ENCODE measurements around the gene GABBR2. TPM values are rescaled to one million over a fixed set of nuclear protein-coding genes. Genes with fewer than 3 reads are reported as not detected.

Gene GABBR2
- total RNA-seq, 1 experiment from 2014 or later, result 6.3 TPM

DNA sequence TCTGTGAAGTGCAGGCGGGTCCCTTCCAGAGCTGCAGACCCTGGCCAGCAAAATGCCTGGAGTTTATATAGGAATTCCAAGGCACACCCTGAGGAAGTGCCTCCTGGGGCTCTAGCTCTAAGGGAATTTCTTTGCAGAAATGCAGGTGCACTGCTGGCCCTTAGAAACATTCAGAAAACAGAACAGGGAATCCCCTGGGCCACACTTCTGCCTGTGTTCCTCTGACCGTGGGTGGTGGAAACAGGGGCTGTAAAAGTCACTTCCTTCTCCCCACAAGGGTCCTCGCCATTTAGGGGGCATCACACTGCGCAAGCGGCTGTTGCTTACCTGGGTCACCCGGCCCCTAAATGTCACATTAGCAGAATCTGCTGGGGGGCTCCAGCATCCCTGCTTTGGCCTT lies 312.5 kb downstream of the GABBR2 start:
- no peaks in the 10 kb centered on the region for H3K36me3 ChIP-seq (ENCODE audit: control insufficient read depth, insufficient read depth, low read length)
- no peaks in the 10 kb centered on the region; the same call in 1 of the 2 replicates for H3K27me3 ChIP-seq (ENCODE audit: control insufficient read depth, insufficient read depth, low read length)
- H3K27ac ChIP-seq (ENCODE audit: low read length), result no peak overlapping the region
- H3K4me1 ChIP-seq (ENCODE audit: control insufficient read depth, insufficient read depth, low read length), result no peaks in the 10 kb centered on the region
- H3K9me3 ChIP-seq (ENCODE audit: control insufficient read depth, insufficient read depth, low read depth, low read length), result no peaks in the 10 kb centered on the region
- in situ Hi-C loops (cut with HindIII; ENCODE audit: low pct_unique_long_range_greater_than_20kb, low sequenced_read_pairs) (no loop called here), intact Hi-C loops (cut with micrococcal nuclease; ENCODE audit: unreplicated experiment) (no loop called here)
- TF ChIP-seq POLR2AphosphoS5 (IDR thresholded peaks at IDR 0.05; ENCODE audit: low read depth, low read length), result no peak
- TF ChIP-seq, protein P1, sequence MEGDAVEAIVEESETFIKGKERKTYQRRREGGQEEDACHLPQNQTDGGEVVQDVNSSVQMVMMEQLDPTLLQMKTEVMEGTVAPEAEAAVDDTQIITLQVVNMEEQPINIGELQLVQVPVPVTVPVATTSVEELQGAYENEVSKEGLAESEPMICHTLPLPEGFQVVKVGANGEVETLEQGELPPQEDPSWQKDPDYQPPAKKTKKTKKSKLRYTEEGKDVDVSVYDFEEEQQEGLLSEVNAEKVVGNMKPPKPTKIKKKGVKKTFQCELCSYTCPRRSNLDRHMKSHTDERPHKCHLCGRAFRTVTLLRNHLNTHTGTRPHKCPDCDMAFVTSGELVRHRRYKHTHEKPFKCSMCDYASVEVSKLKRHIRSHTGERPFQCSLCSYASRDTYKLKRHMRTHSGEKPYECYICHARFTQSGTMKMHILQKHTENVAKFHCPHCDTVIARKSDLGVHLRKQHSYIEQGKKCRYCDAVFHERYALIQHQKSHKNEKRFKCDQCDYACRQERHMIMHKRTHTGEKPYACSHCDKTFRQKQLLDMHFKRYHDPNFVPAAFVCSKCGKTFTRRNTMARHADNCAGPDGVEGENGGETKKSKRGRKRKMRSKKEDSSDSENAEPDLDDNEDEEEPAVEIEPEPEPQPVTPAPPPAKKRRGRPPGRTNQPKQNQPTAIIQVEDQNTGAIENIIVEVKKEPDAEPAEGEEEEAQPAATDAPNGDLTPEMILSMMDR (IDR thresholded peaks at IDR 0.05), result no peak
- TF ChIP-seq, protein P2, sequence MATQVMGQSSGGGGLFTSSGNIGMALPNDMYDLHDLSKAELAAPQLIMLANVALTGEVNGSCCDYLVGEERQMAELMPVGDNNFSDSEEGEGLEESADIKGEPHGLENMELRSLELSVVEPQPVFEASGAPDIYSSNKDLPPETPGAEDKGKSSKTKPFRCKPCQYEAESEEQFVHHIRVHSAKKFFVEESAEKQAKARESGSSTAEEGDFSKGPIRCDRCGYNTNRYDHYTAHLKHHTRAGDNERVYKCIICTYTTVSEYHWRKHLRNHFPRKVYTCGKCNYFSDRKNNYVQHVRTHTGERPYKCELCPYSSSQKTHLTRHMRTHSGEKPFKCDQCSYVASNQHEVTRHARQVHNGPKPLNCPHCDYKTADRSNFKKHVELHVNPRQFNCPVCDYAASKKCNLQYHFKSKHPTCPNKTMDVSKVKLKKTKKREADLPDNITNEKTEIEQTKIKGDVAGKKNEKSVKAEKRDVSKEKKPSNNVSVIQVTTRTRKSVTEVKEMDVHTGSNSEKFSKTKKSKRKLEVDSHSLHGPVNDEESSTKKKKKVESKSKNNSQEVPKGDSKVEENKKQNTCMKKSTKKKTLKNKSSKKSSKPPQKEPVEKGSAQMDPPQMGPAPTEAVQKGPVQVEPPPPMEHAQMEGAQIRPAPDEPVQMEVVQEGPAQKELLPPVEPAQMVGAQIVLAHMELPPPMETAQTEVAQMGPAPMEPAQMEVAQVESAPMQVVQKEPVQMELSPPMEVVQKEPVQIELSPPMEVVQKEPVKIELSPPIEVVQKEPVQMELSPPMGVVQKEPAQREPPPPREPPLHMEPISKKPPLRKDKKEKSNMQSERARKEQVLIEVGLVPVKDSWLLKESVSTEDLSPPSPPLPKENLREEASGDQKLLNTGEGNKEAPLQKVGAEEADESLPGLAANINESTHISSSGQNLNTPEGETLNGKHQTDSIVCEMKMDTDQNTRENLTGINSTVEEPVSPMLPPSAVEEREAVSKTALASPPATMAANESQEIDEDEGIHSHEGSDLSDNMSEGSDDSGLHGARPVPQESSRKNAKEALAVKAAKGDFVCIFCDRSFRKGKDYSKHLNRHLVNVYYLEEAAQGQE (IDR thresholded peaks at IDR 0.05; ENCODE audit: insufficient read depth in 1 of 2, low read depth in 2 of 2, low read length in 1 of 2), result no peak
- TF ChIP-seq TCF7L2 (IDR thresholded peaks at IDR 0.05; ENCODE audit: low read depth, low read length), result no peak
- TF ChIP-seq SIN3A (IDR thresholded peaks at IDR 0.05; ENCODE audit: borderline replicate concordance, insufficient read depth, low read depth, low read length), result no peak
- ATAC-seq, result no peak
- no TSS peak for BruUV-seq (replicated peaks)
- H3K4me3 ChIP-seq (ENCODE audit: low read depth in 2 of 2, low read length in 2 of 2), result no peak overlapping the region
- ChIA-PET CTCF (no interaction called here), POLR2A (no interaction called here)
- no peak for DNase-seq (ENCODE audit: low read depth, low spot score)

DNA sequence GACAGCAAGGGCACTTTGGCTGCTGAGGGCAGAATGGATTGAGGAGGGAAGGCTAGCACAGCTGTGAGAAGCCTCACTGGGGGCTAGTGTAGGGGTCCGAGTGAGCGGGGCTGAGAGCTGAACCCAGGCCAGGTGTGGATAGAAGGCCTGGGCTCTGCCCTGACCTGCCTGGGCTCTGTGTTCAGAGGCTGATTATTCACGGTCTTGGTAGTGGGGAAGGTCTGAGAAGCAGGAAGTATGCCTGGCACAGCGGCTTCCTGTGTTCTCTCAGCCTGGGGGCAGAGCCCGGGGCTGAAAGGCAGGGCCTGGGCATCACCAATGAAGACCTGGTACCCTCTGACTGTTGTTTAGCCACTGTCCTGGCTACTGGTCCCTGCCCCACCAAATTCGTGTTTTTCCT lies 316.9 kb downstream of the GABBR2 start:
- CTCF ChIA-PET, result no interaction called here
- in situ Hi-C loops (cut with HindIII; ENCODE audit: low pct_unique_long_range_greater_than_20kb, low sequenced_read_pairs), result no loop called here

More for the DNA sequence above, 316.9 kb downstream of the GABBR2 start:
- BruUV-seq (replicated peaks), result no TSS peak
- TF ChIP-seq SIN3A (IDR thresholded peaks at IDR 0.05; ENCODE audit: borderline replicate concordance, insufficient read depth, low read depth, low read length), result no peak
- no peak for TF ChIP-seq POLR2AphosphoS5 (IDR thresholded peaks at IDR 0.05; ENCODE audit: low read depth, low read length)
- TF ChIP-seq, protein P1 (IDR thresholded peaks at IDR 0.05), result no peak
- TF ChIP-seq TCF7L2 (IDR thresholded peaks at IDR 0.05; ENCODE audit: low read depth, low read length), result no peak
- TF ChIP-seq, protein P2 (IDR thresholded peaks at IDR 0.05; ENCODE audit: insufficient read depth in 1 of 2, low read depth in 2 of 2, low read length in 1 of 2), result no peak
- no peaks in the 10 kb centered on the region for H3K4me1 ChIP-seq (ENCODE audit: control insufficient read depth, insufficient read depth, low read length)
- H3K27ac ChIP-seq (ENCODE audit: low read length), result no peak overlapping the region
- H3K9me3 ChIP-seq (ENCODE audit: control insufficient read depth, insufficient read depth, low read depth, low read length), result no peaks in the 10 kb centered on the region
- H3K36me3 ChIP-seq (ENCODE audit: control insufficient read depth, insufficient read depth, low read length), result no peaks in the 10 kb centered on the region
- ATAC-seq, result no peak
- POLR2A ChIA-PET, result no interaction called here
- H3K27me3 ChIP-seq (ENCODE audit: control insufficient read depth, insufficient read depth, low read length), result no peaks in the 10 kb centered on the region
- DNase-seq (ENCODE audit: low read depth, low spot score), result no peak
- intact Hi-C loops (cut with micrococcal nuclease; ENCODE audit: unreplicated experiment), result no loop called here
- H3K4me3 ChIP-seq (ENCODE audit: low read depth in 2 of 2, low read length in 2 of 2), result no peak overlapping the region
